Superior temporal gyrus (tissue), 1 donor: ENCODE measurements around the gene C5AR2.
"Not testable (repeated sequence)": the region's sequence is repeated elsewhere in the genome, so short reads cannot be mapped to it uniquely, and the experiment has no call there.

Experiments used
- DNase-seq: peaks from one replicate; pipeline ENCODE4 v3.0.0-alpha.2; 2016; ENCODE audit errors: extremely low spot score

Gene C5AR2

DNA sequence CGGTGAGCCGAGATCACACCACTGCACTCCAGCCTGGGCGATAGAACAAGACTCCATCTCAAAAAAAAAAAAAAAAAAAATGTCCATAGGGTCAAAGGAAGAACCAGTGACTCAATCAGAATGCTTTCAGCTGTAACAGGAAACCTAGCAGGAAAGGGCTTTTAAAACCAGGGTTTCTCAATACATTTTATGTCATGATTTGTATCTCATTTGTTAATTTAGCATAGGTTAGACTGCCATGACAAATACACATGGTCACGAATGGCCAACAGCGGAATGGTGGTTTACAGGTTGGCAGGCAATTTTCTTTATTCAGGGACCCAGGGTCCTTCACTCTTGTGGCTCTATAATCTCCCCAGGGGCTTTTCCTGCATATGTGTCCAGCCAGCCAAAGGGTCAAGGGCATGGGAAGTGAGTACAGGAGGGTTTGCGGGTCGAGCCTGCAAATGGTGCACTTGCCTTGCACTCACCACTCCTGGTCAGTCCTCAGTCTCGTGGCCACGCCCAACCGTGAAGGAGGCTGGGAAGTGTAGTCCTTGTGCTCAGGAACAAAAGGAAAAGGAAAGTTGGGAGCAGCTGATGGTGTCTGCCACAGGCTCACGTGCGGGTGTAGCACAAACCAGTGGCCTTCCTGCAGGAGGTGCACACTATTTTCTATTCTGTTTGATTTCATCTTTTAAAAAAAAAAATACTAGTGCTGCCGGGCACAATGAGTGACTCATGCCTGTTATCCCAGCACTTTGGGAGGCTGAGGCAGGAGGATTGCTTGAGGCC, 32.0 kb downstream of the C5AR2 start:
- DNase-seq, result no peak

DNA sequence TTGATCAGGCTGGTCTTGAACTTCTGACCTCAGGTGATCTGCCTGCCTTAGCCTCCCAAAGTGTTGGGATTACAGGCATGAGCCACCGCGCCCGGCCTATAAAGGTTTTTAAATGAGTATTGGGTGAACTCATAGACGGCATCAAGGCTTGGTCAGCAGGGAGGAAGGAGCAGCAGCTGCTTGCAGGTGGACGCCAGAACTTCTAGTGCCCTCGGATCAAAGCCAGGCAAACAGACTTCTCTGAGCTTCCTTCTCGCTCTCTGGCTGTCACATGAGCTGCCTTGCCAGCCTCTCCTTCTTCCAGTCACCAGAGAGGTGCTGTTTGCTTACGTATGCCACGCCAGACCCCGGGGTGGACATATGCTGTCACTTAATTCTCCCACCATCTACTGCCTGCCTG, 33.5 kb downstream of the C5AR2 start:
- not testable (repeated sequence) for DNase-seq

DNA sequence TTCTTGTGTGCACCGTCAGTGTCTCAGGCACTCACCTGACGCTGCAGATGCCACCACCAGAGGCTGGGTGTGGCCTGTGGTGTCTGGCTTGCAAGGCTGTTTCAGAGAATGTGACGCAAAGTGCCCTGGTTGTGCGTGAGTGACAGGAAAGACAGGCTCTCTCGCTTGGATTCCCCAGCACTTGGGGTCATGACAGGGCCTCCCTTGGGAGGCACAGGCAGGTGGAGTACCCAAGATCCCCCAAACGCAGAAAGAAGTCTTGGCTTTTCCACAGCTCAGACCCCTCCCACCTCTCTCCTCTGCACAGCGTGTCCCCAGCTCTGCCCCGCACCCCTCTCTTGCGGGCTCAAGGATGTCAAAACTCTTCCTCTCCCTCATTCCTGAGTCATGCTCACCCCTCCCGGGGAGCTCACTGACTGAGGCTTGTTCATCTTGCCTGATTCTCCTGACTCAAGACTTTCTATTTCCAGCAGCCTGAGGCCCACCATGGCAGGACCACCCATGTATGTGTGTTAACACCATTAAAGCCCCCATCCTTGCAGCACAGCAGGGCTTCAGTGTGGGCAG, 38.2 kb downstream of the C5AR2 start:
- DNase-seq, result peak; percentile 25

DNA sequence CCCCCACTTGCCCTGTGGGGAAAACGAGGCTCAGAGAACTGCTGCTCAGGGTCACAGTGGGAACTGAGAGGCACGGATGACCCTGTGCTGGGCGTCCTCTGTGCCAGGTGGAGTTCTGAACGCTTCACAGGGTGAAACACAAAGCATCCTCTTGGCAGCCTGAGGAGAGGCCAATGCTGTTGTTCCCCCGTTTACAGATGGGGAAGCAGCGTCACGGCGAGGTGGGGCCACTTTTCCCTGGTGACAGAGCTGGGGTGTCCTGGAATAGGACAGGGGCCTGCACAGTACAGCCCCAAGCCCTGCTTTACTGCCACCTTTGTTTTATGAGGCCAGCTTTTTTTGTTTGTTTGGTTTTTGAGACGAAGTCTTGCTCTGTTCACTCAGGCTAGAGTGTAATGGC, 39.3 kb downstream of the C5AR2 start:
- DNase-seq, result no peak

DNA sequence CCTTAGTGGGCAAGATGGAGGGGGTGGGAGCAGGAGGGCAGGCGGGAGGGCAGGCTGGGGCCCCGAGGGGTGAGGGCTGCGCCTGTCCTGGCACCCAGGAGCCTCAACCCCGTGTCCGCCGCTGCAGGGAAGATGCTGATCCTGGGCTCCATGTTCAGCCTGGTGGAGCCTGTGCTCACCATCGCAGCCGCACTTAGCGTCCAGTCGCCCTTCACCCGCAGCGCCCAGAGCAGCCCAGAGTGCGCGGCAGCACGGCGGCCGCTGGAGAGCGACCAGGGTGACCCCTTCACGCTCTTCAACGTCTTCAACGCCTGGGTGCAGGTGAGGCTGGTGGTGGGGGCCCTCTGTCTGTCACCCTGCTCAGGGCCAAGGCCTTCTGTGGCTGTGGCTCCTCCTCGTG, 40.6 kb downstream of the C5AR2 start:
- no peak for DNase-seq

DNA sequence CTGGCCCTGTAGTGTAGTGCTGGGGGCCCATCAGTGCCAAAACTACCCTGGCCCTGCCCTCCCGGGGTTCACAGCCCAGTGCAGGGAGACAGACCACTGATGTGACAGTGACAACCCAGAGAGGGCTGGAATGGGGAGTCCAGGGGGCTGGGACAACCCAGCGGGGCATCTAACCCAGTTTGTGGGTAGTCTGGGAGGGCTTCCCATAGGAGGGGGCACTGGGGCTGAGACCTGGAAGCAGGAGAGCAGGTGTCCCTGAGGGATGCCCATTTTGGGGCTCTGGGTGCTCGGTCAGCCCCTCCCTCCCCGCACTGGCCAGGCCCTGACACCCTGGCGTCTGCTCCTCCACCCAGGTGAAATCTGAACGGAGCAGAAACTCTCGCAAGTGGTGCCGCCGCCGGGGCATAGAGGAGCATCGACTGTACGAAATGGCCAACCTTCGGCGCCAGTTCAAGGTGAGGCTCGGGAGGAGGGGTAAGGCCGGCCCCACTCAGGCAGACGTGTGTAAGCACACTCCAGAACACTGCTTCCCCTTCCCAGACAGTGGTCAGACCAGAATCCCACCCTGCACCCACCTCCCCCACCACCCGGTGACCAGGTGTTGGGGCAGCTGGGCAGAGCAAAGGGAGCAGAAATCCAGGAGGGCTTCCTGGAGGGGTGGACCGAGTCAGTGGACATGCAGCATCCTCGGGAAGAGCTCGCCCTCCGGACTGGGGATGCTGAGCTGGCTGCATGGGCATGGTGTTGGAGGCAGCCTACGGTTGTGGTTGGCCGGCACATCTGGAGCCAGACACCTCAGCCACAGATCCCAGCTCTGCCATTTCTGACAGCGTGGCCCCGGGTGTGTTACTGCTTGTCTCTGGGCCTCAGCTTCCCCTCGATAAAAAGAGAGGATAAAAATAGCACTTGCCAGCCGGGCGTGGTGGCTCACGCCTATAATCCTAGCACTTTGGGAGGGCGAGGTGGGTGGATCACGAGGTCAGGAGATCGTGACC, 41.6 kb downstream of the C5AR2 start:
- DNase-seq, result no peak

DNA sequence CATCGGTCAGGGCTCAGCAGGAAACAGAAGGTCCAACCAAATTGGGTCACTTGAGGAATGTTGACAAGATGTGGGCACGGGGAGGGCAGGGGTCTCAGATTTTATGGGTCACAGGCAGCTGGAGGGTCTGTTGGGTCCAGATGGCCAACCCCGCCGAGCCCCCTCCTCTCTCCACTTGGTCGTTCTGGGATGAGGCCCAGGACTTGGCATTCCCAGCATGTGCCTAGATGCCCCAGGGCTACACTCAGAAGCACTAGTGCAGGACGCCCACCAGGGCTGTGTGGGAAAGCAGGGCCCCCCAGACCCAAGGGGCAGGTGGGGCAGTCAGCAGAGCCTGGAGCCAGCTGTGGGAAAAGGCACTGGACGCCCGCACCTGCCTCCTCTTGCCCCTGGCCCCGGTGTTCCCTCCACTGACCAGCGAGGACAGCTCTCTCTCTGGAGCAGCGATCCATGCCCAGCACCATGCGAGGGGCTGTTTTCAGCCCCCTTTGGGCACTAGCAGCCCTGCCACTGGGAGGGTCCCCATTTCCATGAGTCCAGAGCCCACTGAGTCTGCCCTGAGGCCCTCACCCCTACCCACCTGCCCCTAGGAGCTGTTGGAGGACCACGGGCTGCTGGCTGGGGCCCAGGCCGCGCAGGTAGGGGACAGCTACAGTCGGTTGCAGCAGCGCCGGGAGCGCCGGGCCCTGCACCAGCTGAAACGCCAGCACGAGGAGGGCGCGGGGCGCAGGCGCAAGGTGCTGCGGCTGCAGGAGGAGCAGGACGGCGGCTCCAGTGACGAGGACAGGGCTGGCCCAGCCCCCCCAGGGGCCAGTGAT, 43.1 kb downstream of the C5AR2 start:
- no peak for DNase-seq

DNA sequence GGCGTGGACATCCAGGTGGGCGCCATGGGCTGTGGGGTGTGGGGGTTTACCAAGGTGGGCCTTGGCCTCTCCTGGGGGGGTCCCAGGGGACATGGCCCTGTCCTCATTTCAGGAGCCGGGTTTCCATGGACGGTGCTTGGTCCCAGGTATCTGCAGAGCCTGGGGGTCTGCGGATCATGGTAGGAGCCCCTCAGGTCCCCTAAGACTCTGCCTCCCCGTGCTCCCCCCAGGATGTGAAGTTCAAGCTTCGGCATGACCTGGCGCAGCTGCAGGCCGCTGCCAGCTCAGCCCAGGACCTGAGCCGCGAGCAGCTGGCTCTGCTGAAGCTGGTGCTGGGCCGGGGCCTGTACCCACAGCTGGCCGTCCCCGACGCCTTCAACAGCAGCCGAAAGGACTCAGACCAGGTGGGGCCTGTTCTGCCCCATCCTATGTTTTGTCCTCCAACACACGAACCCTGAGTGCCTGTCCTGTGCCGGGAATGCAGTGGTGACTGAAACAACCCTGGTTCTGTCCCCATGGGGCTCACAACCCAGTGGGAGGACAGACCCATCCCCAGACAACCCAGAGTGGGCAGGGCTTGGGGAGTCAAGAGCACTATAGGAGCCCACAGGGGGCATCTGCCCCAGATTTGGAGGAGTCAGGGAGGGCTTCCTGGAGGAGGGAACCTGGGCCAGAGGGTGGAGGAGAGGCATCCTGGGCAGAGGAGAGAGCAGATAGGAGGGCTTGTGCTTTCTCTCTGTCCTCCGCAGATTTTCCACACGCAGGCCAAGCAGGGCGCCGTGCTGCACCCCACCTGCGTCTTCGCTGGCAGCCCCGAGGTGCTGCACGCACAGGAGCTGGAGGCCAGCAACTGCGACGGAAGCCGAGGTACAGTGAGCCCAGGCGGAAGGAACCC, 44.0 kb downstream of the C5AR2 start:
- DNase-seq, result no peak

DNA sequence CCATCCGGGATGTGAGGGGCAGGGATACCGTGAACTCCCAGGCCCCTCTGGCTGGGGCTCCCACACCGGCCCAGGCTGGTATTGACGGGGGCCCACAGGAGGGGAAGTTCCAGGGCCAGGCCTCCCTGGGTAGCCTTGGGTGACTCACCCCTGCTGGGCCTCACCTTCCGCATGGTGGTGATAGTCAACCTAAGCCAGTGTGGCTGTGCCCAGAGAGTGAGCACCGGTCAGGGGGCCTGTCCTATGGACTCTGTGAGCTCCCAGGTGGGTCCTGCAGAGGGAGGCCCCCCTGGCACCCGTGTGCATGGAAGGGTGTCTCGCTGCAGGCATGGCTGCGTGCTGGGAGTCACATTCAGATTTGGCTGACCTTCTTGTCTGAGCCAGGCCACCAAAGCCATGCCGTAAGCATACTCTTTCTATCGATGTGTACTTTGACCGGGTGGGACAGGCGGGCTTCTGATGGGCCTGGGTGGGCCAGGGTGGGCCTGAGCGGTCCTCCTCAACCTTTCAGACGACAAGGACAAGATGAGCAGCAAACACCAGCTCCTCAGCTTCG, 44.7 kb downstream of the C5AR2 start:
- no peak for DNase-seq

DNA sequence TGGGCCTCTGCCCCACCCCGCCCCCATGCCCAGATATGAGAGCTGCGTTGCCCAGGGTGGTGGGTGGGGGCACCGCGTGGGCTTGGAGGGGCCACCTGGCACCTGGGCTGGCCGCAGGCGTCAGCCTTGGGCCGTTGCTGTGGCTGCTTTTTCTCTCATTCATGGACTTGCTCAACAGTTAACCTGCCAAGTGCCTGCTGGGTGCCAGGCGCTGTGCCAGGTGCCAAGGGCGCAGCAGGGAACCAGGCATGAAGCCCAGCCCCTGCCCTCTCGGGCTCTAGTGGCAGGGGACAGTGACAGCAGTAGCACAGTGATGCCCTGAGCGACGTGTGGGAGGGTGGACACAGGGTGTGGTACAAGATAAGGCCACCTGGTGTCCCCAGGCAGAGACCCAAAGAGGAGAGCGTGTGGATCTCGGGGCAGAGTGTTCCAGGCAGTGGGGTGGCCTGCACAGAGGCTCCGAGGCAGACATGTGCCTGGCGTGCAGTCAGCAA, 45.3 kb downstream of the C5AR2 start:
- no peak for DNase-seq

DNA sequence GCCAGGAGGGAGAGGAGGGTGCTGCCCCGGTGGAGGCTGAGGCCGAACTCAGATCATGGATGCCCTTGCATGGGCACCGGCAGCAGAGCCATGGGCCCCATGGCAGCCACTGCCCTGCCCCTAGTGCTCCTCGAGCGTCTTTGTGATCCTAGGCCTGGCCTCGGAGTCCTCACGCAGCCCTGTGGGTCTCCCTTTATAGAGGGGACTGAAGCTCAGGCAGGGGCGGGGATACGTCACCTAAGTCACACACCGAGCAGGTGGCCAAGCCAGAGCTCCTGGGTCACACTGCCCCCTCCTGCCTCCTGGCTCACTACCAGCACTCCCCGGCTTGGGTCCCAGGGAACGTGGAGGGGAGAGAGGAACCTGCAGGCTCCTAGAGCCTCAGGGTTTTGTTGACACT, 45.8 kb downstream of the C5AR2 start:
- DNase-seq, result no peak

DNA sequence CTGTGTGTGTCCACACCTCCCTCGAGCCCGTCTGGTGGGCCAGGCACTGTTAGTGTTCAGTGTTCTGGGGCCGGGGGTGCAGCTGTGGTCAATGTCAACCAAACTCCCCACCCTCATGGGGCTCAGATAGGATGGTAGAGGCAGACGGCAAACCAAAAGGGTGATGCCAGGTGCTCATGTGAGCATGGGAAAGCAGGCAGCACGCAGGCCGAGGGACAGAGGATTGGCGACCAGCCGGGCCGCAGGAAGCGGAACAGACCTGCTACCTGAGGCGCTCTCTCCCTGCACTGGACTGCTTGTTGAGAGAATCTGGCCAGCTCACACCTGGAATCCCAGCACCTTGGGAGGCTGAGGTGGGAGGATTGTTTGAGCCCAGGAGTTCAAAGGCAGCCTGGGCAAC, 46.3 kb downstream of the C5AR2 start:
- DNase-seq, result no peak

DNA sequence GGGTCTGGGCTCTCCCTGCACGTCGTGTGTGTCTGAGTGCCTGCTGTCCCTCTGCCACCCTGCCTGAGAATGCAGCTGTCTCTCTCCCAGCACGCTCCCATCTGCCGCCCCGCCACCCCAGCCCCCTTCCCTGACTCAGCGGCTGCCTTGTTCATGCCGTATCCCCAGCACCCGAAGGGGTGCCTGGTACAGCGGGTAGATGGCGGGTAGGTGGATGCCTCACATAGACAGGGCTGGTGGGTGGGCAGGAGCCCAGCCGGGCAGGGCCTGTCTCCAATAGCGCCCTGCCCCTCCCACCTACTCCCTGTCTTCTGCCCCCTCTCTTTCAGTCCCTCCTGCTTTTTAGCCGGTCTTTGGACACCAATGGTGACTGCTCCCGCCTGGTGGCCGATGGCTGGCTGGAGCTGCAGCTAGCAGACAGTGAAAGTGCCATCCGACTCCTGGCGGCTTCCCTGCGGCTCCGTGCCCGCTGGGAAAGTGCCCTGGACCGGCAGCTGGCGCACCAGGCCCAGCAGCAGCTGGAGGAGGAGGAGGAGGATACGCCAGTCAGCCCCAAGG, 47.5 kb downstream of the C5AR2 start:
- peak; percentile 71 for DNase-seq

DNA sequence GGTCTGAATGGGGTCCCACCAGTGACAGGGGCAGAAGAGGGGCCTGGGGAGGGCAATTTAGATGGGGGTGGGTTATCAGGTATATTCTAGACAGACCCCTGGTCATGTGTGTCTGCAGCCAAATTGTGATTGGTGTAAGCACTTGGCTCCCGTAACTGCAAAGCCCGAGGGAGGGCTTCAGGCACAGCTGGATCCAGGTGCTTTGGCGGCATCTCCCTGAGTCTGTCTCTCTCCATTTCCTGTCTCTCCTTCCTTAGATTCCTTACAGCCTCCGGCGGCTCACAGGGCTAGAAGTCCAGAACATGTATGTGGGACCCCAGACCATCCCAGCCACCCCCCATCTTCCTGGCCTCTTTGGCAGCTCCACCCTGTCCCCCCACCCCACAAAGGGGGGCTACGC, 48.6 kb downstream of the C5AR2 start:
- DNase-seq, result no peak

DNA sequence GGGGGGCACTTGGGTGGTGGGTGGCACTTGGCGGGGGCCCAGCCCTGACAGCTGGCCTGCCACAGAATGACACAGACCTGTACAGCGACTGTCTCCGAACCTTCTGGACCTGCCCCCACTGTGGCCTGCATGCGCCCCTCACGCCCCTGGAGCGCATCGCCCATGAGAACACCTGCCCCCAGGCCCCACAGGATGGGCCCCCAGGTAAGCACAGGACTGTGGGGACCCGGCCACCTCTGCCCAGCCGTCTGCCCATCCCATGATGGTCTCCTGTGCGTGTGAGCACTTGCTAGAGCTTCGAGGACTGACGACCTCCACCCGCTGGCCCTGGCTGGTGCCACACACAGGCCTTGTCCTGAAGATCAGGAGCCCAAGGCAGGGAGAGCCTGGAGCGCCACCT, 49.1 kb downstream of the C5AR2 start:
- no peak for DNase-seq

DNA sequence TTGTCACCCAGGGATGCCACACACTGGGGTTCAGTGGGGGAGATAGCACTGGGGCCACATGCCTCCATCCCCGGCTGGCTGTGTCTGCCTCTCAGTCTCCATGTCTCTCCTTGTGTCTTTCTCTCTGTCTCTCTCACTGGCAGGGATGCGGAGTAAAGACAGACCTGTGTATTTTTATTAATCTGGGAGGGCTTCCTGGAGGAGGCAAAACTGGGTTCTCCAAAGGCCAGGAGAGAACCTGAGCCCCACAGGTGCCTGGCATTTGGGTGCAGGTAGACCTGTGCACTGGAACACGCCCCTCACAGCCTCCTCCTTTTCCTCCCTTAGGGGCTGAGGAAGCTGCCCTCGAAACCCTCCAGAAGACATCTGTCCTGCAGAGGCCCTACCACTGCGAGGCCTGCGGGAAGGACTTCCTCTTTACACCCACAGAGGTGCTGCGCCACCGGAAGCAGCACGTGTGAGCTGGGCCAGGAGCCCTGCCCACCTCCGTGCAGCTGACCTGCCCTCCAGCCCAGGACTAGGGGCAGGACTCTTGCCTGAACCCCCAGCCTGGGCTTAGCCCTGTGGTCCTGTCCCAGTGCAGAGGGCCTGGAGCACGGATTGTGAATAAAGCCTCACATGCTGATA, 49.8 kb downstream of the C5AR2 start:
- DNase-seq, result no peak

DNA sequence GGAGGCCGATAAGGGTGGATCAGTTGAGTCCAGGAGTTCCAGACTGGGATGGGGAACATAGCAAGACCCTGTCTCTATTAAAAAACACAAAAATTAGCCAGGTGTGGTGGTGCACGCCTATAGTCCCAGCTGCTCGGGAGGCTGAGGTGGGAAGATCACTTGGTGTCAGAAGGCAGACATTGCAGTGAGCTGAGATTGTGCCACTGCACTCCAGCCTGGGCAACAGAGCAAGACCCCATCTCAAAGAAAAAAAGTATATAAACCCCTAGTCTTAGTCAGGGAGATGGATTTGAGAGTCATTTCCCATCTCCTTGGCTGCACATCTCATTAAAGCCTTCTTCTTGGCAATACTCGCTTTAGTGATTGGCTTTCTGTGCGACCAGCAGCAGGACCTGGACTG, 51.9 kb downstream of the C5AR2 start:
- not testable (repeated sequence) for DNase-seq

DNA sequence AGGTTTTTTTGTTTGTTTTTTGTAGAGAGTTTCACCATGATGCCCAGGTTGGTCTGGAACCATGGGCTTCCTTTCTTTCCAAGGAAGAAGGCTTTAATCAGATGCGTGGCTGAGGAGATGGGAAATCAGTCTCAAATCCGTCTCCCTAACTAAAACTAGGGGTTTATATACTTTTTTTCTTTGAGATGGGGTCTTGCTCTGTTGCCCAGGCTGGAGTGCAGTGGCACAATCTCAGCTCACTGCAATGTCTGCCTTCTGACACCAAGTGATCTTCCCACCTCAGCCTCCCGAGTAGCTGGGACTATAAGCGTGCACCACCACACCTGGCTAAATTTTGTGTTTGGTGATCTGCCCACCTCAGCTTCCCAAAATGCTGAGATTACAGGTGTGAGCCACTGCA, 52.6 kb downstream of the C5AR2 start:
- not testable (repeated sequence) for DNase-seq

DNA sequence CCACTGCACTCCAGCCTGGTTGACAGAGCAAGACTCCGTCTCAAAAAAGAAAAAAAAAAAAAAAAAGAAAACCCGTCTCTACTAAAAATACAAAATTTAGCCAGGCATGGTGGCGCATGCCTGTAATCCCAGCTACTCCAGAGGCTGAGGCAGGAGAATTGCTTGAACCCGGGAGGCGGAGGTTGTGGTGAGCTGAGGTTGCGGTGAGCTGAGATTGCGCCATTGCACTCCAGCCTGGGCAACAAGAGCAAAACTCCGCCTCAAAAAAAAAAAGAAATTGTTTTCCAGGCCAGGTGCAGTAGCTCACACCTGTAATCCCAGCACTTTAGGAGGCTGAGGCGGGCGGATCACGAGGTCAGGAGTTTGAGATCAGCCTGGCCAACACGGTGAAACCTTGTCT, 54.6 kb downstream of the C5AR2 start:
- not testable (repeated sequence) for DNase-seq
